ENCODE results near the gene HIGD2B.
"Not testable (repeated sequence)": the region's sequence is repeated elsewhere in the genome, so short reads cannot be mapped to it uniquely, and the experiment has no call there.

The HIGD2B gene

DNA sequence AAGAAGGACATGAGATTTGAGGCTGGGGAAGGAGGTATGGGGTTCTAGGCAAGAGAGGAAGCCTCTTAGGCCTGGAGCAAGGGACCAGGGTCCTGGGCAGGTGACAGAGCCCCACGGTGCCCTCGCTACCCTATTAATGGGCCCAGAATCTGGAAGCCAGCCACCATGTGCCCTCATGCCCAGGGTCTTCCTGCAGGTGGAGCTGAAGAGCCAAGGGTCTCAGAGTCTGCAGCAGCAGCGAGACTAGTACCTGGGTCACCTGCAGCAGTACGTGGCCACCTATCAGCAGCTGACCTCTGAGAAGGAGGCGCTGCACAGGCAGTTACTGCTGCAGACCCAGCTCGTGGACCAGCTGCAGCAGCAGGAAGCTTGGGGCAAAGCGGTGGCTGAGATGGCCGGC lies 22.1 kb downstream of the HIGD2B start:
- H3K27ac Mint-ChIP-seq; H3K4me1 Mint-ChIP-seq (ENCODE audit: low read depth in 2 of 2); H3K4me3 Mint-ChIP-seq; H3K36me3 Mint-ChIP-seq (ENCODE audit: insufficient read depth); H3K27me3 Mint-ChIP-seq; ATAC-seq (replicated peaks); DNase-seq; H3K9me3 Mint-ChIP-seq: not testable (repeated sequence)

DNA sequence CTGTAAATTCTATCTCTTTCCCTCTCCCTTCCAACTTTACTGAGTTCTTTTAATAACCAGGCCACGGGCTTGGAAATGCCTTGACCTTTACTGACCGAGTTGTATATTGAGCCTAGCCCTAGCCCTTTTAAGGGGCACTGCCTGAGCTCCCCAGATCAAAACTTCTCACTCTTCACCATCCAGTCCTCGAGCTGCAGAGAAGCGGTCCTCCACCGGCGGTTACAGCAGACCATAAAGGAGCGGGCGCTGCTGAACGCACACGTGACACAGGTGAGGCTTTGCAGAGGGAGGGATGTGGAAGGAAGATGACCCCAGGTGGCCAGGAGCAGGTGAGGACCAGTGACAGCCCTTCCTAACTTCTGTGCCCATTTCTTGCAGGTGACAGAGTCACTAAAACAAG lies 24.9 kb downstream of the HIGD2B start:
- not testable (repeated sequence) for H3K36me3 Mint-ChIP-seq (ENCODE audit: insufficient read depth); H3K9me3 Mint-ChIP-seq; H3K27me3 Mint-ChIP-seq; DNase-seq; ATAC-seq (replicated peaks); H3K27ac Mint-ChIP-seq; H3K4me1 Mint-ChIP-seq (ENCODE audit: low read depth in 2 of 2); H3K4me3 Mint-ChIP-seq

DNA sequence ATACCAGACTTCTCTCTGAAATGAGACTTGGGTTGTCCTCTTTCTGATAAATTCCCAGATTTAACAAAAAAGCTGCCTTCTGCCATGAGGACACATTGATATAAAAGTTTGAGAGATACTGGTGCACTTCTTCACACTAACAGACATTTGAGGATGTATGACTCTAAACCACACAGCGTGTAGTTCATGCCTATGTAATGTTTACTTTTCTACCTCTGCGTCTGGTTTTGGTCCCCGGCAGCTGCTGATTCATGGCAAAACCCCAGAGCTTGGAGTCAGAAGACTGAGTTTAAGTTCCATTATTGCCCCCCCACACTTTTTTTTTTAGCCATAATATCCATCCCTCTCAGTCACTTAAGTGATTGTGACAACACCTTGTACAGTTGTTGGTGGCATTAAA lies 30.0 kb downstream of the HIGD2B start:
- H3K4me3 Mint-ChIP-seq; ATAC-seq (replicated peaks); H3K27ac Mint-ChIP-seq; H3K4me1 Mint-ChIP-seq (ENCODE audit: low read depth in 2 of 2); H3K9me3 Mint-ChIP-seq; H3K27me3 Mint-ChIP-seq; DNase-seq; H3K36me3 Mint-ChIP-seq (ENCODE audit: insufficient read depth): not testable (repeated sequence)

DNA sequence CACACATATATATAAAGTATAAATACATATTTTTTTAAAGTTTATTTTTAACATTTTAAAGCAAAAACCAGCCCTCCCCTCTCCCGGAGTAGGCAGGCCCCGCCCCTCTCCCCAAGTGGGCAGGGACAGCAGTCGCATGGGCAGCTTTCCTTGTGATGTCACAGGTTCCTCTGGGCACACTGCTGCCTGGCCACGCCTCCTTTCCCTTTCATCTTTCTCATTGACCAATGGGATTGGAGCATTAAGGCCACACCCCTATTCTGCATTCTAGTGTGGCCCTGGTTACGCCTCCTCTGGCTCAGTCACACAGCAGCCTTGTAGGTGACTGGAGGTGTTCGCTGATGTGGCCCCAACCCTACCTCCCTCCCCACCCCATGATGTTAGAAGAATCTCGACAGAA lies 31.6 kb downstream of the HIGD2B start, which contains the start of gene GOLGA6B:
Gene GOLGA6B, plus strand, starts transcription at position 301 of the 400 bp plus-strand sequence. Its CDS starts 41 bp downstream, at position 342.
- not testable (repeated sequence) for H3K36me3 Mint-ChIP-seq (ENCODE audit: insufficient read depth); ATAC-seq (replicated peaks); H3K9me3 Mint-ChIP-seq; H3K27me3 Mint-ChIP-seq; H3K27ac Mint-ChIP-seq; H3K4me3 Mint-ChIP-seq; DNase-seq; H3K4me1 Mint-ChIP-seq (ENCODE audit: low read depth in 2 of 2)

DNA sequence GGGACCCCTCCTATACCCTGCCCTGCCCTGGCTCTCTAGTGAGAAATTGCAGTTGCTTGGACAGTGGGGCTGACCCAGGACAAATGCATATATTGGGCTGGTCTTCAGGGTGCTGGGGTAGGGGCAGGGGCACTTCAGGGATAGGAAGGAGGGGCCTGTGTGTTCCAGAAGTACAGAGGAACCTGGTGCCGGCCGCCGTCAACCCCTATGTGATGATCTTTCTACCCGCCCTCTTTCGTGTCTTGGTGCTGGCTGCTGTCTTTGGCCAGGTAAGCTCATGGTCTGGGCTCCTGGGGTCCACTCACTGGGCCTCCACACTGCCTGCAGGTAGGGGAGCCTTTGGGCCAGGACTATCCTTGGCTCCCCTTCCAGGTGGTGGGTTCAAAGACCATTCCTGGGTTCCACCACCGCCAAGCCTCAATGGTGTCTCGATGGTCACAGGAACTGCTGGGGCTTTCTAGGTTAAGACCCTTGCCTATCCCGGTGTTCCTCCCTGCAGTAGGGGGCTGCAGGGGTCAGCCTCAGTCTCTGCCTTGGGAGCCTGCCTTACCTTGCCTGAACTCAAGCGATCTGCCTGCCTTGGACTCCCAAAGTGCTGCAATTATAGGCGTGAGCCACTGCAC lies 37.2 kb downstream of the HIGD2B start:
- DNase-seq; H3K4me1 Mint-ChIP-seq (ENCODE audit: low read depth in 2 of 2); ATAC-seq (replicated peaks); H3K27me3 Mint-ChIP-seq; H3K36me3 Mint-ChIP-seq (ENCODE audit: insufficient read depth); H3K27ac Mint-ChIP-seq; H3K9me3 Mint-ChIP-seq; H3K4me3 Mint-ChIP-seq: not testable (repeated sequence)

DNA sequence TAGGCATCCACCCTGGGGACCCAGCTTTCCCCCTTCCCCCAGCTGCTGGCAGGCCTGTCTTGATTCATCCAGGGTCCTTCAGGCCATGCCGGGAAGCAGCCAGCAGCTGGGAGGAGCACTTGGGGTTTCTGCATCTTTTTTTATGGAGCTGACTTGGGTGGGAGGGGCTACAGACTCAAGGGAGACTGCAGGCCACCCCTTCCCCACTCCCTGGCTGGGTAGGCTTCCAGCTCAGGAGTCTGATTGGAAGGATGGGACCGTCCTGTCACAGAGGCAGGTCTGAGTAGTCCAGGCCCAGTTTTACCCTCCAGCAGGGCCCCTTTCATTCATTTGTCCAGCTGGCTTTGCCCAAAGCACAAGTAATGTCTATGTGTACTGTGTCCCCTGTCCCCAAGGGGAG lies 43.7 kb downstream of the HIGD2B start:
- H3K4me1 Mint-ChIP-seq (ENCODE audit: low read depth in 2 of 2); ATAC-seq (replicated peaks); H3K27me3 Mint-ChIP-seq: not testable (repeated sequence)

DNA sequence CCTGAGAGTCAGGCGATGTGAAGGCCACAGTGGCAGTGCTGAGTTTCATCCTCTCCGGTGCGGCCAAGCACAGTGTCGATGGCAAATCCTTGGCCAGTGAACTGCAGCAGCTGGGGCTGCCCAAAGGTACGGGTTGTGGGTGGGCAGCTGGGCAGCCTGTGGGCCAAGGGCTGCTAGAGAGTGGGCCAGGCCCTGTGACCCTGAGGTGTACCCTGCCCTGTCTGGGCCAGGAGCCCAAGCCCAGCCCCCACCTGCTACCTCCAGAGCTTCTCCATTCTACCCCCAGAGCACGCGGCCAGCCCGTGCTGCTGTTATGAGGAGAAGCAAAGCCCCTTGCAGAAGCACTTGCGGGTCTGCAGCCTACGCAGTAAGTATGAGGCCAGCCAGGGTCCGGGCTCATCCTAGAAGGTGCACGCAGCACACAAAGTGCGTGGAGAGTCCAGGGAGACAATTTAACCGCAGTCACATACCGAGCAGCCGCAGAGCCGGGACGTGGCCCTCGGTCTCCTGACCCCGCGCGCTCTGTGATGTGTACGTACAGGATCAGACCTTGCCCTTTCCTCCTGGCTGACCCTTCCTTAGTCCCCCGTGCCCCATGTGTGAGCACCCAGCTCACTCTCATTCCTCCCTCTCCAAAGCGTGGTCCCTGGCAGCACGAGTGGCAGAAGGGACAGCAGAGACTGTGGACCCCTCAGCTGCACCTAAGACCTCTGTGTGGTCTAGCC lies 46.1 kb downstream of the HIGD2B start:
- not testable (repeated sequence) for DNase-seq; H3K9me3 Mint-ChIP-seq; H3K27ac Mint-ChIP-seq; ATAC-seq (replicated peaks); H3K4me1 Mint-ChIP-seq (ENCODE audit: low read depth in 2 of 2); H3K36me3 Mint-ChIP-seq (ENCODE audit: insufficient read depth); H3K4me3 Mint-ChIP-seq; H3K27me3 Mint-ChIP-seq

More for the DNA sequence above, 43.7 kb downstream of the HIGD2B start:
- not testable (repeated sequence) for H3K36me3 Mint-ChIP-seq (ENCODE audit: insufficient read depth); H3K9me3 Mint-ChIP-seq; H3K4me3 Mint-ChIP-seq; DNase-seq; H3K27ac Mint-ChIP-seq

DNA sequence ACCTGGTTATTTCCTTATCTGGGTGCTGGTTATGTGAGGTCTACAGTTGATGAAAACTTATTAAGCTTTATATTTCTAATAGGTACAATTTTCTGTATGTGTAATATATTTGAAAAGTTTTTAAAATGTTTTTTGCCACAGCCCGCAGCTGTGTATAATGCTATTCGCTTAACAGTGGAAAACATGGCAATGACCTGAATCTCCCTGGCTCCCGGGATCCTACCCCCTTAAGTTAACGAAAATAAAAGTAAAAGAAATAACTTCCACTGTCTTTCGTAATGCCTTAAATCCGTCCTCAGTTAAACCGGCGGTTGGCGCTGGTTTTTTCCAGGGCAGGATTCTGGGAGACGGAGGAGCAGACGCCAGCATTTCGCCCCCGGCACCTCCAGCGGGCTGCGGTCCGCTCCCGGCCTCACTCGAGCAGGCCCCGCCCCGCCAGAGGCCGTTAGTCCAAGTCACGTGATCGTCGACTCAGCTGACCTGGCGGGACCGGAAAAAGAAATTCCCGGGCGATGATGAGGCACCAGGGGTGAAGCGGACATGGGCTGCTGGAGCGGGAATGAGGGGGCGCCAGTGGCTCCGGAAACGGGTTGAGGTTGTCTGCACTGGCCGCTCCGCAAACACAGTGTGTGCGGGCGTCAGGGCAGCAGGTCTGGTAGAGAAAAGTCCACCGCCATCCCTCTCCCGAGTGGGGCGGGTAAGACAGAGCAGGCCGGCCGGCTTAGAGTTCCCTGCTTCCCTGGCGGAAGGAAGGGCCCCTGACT lies 49.3 kb downstream of the HIGD2B start:
- not testable (repeated sequence) for H3K4me1 Mint-ChIP-seq (ENCODE audit: low read depth in 2 of 2); H3K9me3 Mint-ChIP-seq; H3K36me3 Mint-ChIP-seq (ENCODE audit: insufficient read depth); H3K27me3 Mint-ChIP-seq
- peak overlapping the region in 1 of 2 donors; percentile 41 for H3K27ac Mint-ChIP-seq
- DNase-seq (peak; percentile 26 to 42 (median 40)), ATAC-seq (replicated peaks) (peak; percentile 73)
- H3K4me3 Mint-ChIP-seq, result peak overlapping the region in 1 of 2 donors; percentile 79

DNA sequence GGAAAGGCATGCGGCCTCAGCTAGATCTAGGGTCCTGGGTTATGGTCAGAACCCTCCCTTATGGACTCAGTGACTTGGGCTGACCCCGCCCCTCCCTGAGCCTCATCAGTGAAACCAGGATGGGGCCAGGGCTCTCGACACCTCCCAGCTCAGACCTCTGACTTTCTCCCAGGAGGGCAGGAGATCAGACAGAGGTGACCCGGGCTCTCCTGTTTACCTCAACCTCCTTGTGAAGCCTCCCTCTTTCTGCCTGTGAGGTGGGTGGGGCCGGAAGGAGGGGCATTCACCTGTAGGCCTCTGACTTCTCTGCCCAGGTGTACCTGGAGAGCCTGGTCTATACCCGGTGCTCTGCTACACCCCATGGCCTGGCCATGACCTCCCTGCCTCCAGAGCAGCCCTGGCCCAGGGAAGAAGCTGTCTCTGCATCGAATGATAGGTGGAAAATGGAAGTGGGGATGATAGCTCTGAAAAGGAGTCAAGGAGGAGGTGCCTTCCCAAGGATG lies 56.9 kb downstream of the HIGD2B start:
- not testable (repeated sequence) for H3K27me3 Mint-ChIP-seq; H3K4me1 Mint-ChIP-seq (ENCODE audit: low read depth in 2 of 2); H3K36me3 Mint-ChIP-seq (ENCODE audit: insufficient read depth); ATAC-seq (replicated peaks); DNase-seq; H3K4me3 Mint-ChIP-seq; H3K9me3 Mint-ChIP-seq
- peak overlapping the region in 1 of 2 donors; percentile 20 for H3K27ac Mint-ChIP-seq

DNA sequence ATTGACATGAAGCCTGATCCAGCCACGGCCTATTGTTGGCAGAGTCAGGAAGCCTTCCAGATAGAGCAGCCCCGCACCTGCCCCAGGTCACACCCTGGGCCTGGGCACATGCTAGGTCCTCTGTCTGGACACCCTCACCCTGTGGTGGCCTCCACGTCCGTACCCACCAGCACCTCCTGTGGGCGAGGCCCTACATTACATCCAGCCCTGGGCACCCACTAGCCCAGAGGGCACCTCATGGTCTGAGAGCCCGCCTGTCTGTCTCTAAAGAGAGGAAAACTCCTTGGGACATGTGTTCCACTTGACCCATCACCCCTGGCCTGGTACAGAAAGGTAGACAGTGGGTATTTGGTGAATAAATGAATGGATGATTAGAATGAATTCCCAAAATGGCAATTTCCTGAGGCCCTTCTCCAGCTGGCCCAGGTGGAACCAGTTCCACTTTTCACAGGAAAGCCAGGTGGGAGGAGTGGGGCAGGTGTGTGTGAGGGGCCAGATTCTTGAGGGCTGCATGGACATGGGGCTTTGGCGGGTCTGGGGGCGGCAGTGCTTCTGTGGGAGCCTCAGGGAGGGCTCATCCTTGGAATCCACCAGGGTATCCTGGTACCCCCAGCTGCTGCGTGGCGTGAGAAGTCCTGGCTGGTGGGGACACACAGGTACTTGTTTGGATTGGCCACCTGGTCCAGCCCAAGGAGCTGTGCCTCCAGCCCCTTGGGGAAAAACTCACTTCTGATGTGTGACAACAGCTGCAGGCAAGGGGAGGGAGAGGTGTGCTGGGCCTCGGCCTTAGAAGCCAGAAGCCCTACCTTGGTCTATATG lies 57.5 kb downstream of the HIGD2B start:
- H3K4me3 Mint-ChIP-seq; H3K36me3 Mint-ChIP-seq (ENCODE audit: insufficient read depth); H3K4me1 Mint-ChIP-seq (ENCODE audit: low read depth in 2 of 2); H3K9me3 Mint-ChIP-seq; ATAC-seq (replicated peaks); H3K27ac Mint-ChIP-seq; DNase-seq; H3K27me3 Mint-ChIP-seq: not testable (repeated sequence)

DNA sequence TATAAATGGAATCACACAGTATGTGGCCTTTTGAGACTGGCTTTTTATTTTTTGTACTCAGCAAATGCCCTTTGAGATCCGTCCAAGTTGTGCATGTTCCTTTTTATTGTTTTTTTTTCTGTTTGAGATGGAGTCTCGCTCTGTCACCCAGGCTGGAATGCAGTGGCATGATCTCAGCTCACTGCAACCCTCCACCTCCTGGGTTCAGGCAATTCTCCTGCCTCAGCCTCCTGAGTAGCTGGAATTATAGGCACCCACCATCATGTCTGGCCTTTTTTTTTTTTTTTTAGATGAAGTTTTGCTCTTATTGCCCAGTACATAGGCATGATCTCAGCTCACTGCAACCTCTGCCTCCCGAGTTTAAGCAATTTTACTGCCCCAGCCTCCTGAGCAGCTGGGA lies 59.8 kb downstream of the HIGD2B start:
- not testable (repeated sequence) for H3K4me3 Mint-ChIP-seq; DNase-seq; H3K4me1 Mint-ChIP-seq (ENCODE audit: low read depth in 2 of 2); H3K27me3 Mint-ChIP-seq; H3K36me3 Mint-ChIP-seq (ENCODE audit: insufficient read depth); H3K9me3 Mint-ChIP-seq; H3K27ac Mint-ChIP-seq; ATAC-seq (replicated peaks)

All from effector memory CD8-positive, alpha-beta T cell (primary cell).